Breast epithelium (tissue), 4 donors: ENCODE data around the gene GLYR1. TPM values are rescaled to one million over a fixed set of nuclear protein-coding genes. Genes with fewer than 3 reads are reported as not detected.

Source experiments
- DNase-seq, 2 donors: peaks; one replicate each; pipeline ENCODE4 v3.0.0-alpha.2; 2019; ENCODE audit warnings: low spot score in 2 of 2
- H3K27ac ChIP-seq, 2 donors: fragments of 200-600 bp; sonication (generic) in 1 of 2; one replicate each; pipeline ENCODE4 v1.5.1; 2016 to 2019; ENCODE audit warnings: mild to moderate bottlenecking in 1 of 2
- H3K27me3 ChIP-seq, 2 donors: fragments of 200-600 bp; sonication (generic) in 1 of 2; one replicate each; pipeline versions ENCODE4 v1.5.1 to v1.6.0; 2017 to 2019; ENCODE audit warnings: control low read depth in 1 of 2, mild to moderate bottlenecking in 1 of 2
- H3K36me3 ChIP-seq: fragments of 200-600 bp; one replicate; pipeline ENCODE4 v1.5.1; 2019
- H3K4me1 ChIP-seq, 2 donors: fragments of 200-600 bp; sonication (generic); one replicate each; pipeline ENCODE4 v1.5.1; 2016 to 2019; ENCODE audit warnings: control low read depth in 1 of 2
- H3K4me3 ChIP-seq, 3 donors: fragments of 200-600 bp; sonication (generic); 1 replicate in 2 of 3; 2 replicates in 1 of 3; pipeline ENCODE4 v1.5.1; 2016 to 2019; ENCODE audit warnings: mild to moderate bottlenecking in 3 of 3, moderate library complexity in 2 of 3
- H3K9me3 ChIP-seq, 2 donors: fragments of 200-600 bp; sonication (generic) in 1 of 2; one replicate each; pipeline ENCODE4 v1.5.1; 2016 to 2019; ENCODE audit warnings: control low read depth in 1 of 2
- CTCF ChIP-seq, 3 donors: fragments of 450-650 bp; IDR thresholded peaks; one replicate each; pipeline ENCODE4 v1.5.1; 2016 to 2017; ENCODE audit warnings: antibody characterized with exemption in 3 of 3, mild to moderate bottlenecking in 3 of 3, moderate library complexity in 3 of 3
- POLR2A ChIP-seq: fragments of 450-650 bp; IDR thresholded peaks from one replicate; pipeline ENCODE4 v1.6.1; 2016; ENCODE audit warnings: antibody characterized with exemption, mild to moderate bottlenecking, moderate library complexity
- POLR2AphosphoS5 ChIP-seq, 3 donors: sonication (generic); formaldehyde crosslinking; IDR thresholded peaks; one replicate each; pipeline ENCODE4 v1.6.1; 2017; ENCODE audit warnings: antibody characterized with exemption in 3 of 3
- intact Hi-C: fragments of 100-400 bp; cut with DNase I; formaldehyde crosslinking; loops from one replicate; pipeline ENCODE4 v1.15.1; 2023; ENCODE audit warnings: low total_unique reads
- total RNA-seq, 3 donors: library from RNA; depleted of rRNA; stranded (reverse); fragments of >200 nt; gene quantifications; one replicate each; pipeline ENCODE4 v1.1.0, GENCODE V29; 2016

The GLYR1 gene
- total RNA-seq, 3 donors from 2014 or later, result 57.2 to 79.0 (median 58.1) TPM

GRCh38 chr16:4864728-4865127 lies 17.6 kb upstream of the GLYR1 start:
- Histone ChIP-seq H3K9me3 (no peaks in the 10 kb centered on the region), H3K36me3 (no peaks in the 10 kb centered on the region), H3K27ac (no peak overlapping the region), H3K4me3 (no peak overlapping the region), H3K4me1 (peaks cover 0 to 5% of the 10 kb centered on the region in 2 donors), H3K27me3 (no peaks in the 10 kb centered on the region)
- no peak for DNase-seq
- TF ChIP-seq CTCF (IDR thresholded peaks at IDR 0.05) (no peak), POLR2AphosphoS5 (IDR thresholded peaks at IDR 0.05) (no peak), POLR2A (no peak)
- intact Hi-C loops, result no loop called here

- intact Hi-C loops, result no loop called here
- TF ChIP-seq POLR2AphosphoS5 (IDR thresholded peaks at IDR 0.05) (no peak), POLR2A (no peak), CTCF (IDR thresholded peaks at IDR 0.05) (no peak)
- H3K27ac ChIP-seq, result no peak overlapping the region
- no peak overlapping the region for H3K4me3 ChIP-seq
- no peaks in the 10 kb centered on the region for H3K9me3 ChIP-seq
- no peaks in the 10 kb centered on the region for H3K36me3 ChIP-seq
- H3K27me3 ChIP-seq, result no peaks in the 10 kb centered on the region
- no peaks in the 10 kb centered on the region for H3K4me1 ChIP-seq
- no peak for DNase-seq
Observed at GRCh38 chr16:4862639-4863038, 15.6 kb upstream of the GLYR1 start.

- peak overlapping the region in 1 of 2 donors; percentile 65 for H3K27ac ChIP-seq
- H3K27me3 ChIP-seq, result no peaks in the 10 kb centered on the region
- H3K9me3 ChIP-seq, result no peaks in the 10 kb centered on the region
- TF ChIP-seq POLR2AphosphoS5 (IDR thresholded peaks at IDR 0.05), result no peak
- no peak for TF ChIP-seq POLR2A
- TF ChIP-seq CTCF (IDR thresholded peaks at IDR 0.05), result no peak
- intact Hi-C loops, result no loop called here
- no peak overlapping the region for H3K4me3 ChIP-seq
- no peaks in the 10 kb centered on the region for H3K36me3 ChIP-seq
- DNase-seq, result no peak
- H3K4me1 ChIP-seq, result no peaks in the 10 kb centered on the region
Observed at GRCh38 chr16:4860727-4861342, 13.7 kb upstream of the GLYR1 start.

- H3K27me3 ChIP-seq, result no peaks in the 10 kb centered on the region
- H3K4me3 ChIP-seq, result no peak overlapping the region
- intact Hi-C loops, result no loop called here
- DNase-seq, result no peak
- no peaks in the 10 kb centered on the region for H3K9me3 ChIP-seq
- H3K36me3 ChIP-seq, result no peaks in the 10 kb centered on the region
- no peak for TF ChIP-seq POLR2A
- TF ChIP-seq POLR2AphosphoS5 (IDR thresholded peaks at IDR 0.05), result no peak
- TF ChIP-seq CTCF (IDR thresholded peaks at IDR 0.05), result no peak
- no peaks in the 10 kb centered on the region for H3K4me1 ChIP-seq
- peak overlapping the region; percentile 36 to 65 for H3K27ac ChIP-seq
Observed at GRCh38 chr16:4859900-4860255, 12.8 kb upstream of the GLYR1 start.

- Histone ChIP-seq H3K4me1 (no peaks in the 10 kb centered on the region), H3K27me3 (no peaks in the 10 kb centered on the region), H3K9me3 (no peaks in the 10 kb centered on the region), H3K4me3 (no peak overlapping the region), H3K27ac (peak overlapping the region; percentile 65 to 77), H3K36me3 (no peaks in the 10 kb centered on the region)
- TF ChIP-seq POLR2AphosphoS5 (IDR thresholded peaks at IDR 0.05), result no peak
- TF ChIP-seq CTCF (IDR thresholded peaks at IDR 0.05), result no peak
- TF ChIP-seq POLR2A, result no peak
- DNase-seq, result peak in 1 of 2 donors; percentile 63
- intact Hi-C loops, result no loop called here
Observed at GRCh38 chr16:4859190-4859899, 12.3 kb upstream of the GLYR1 start.
